Neuronal stem cell (in vitro differentiated cells): ENCODE measurements around the gene PARD3.
"Not testable (repeated sequence)": the region's sequence is repeated elsewhere in the genome, so short reads cannot be mapped to it uniquely, and the experiment has no call there.

ENCODE experiments used
- DNase-seq: peaks from one replicate; pipeline ENCODE4 v3.0.0-alpha.2; 2013; ENCODE audit warnings: low spot score
- H2AFZ ChIP-seq: one replicate; pipeline ENCODE4 v1.6.1; 2013; ENCODE audit warnings: mild to moderate bottlenecking, low read length, inconsistent platforms
- H2AK5ac ChIP-seq: 2 replicates; pipeline ENCODE4 v1.6.1; 2013; ENCODE audit warnings: low read depth, mild to moderate bottlenecking, inconsistent platforms, low read length, moderate library complexity, mixed read lengths
- H2BK120ac ChIP-seq: 2 replicates; pipeline ENCODE4 v1.6.1; 2013; ENCODE audit warnings: low read depth, mild to moderate bottlenecking, inconsistent platforms, low read length, moderate library complexity, mixed read lengths
- H2BK12ac ChIP-seq: one replicate; pipeline ENCODE4 v1.6.1; 2013; ENCODE audit warnings: low read length, inconsistent platforms
- H2BK15ac ChIP-seq: 2 replicates; pipeline ENCODE4 v1.6.1; 2013; ENCODE audit warnings: mild to moderate bottlenecking, low read length, inconsistent platforms, mixed read lengths
- H2BK5ac ChIP-seq: one replicate; pipeline ENCODE4 v1.6.1; 2013; ENCODE audit warnings: inconsistent platforms, mild to moderate bottlenecking, low read length, moderate library complexity
- H3K14ac ChIP-seq: one replicate; pipeline ENCODE4 v1.6.1; 2013; ENCODE audit warnings: low read length, inconsistent platforms
- H3K18ac ChIP-seq: 2 replicates; pipeline ENCODE4 v1.6.1; 2013; ENCODE audit warnings: low read length, inconsistent platforms
- H3K23ac ChIP-seq: 2 replicates; pipeline ENCODE4 v1.6.1; 2013; ENCODE audit warnings: low read depth, mild to moderate bottlenecking, mixed read lengths, low read length, inconsistent platforms; ENCODE audit not compliant: poor library complexity
- H3K27ac ChIP-seq: replicated peaks from 3 replicates; pipeline ENCODE4 v1.5.1; 2013; ENCODE audit warnings: low read length, inconsistent platforms
- H3K27me3 ChIP-seq, 3 experiments: 2 replicates each; pipeline ENCODE4 v1.6.1; 2013; ENCODE audit warnings: low read length in 3 of 3, mild to moderate bottlenecking in 2 of 3, inconsistent platforms in 1 of 3, low read depth in 1 of 3, mixed read lengths in 1 of 3, moderate library complexity in 1 of 3; ENCODE audit not compliant: control insufficient read depth in 3 of 3, insufficient read depth in 3 of 3
- H3K36me3 ChIP-seq, 2 donors: replicated peaks in 1 of 2; 2 replicates each; pipeline ENCODE4 v1.6.1; 2013; ENCODE audit warnings: low read length in 2 of 2; ENCODE audit not compliant: control insufficient read depth in 2 of 2, insufficient read depth in 2 of 2
- H3K4ac ChIP-seq: 2 replicates; pipeline ENCODE4 v1.6.1; 2013; ENCODE audit warnings: inconsistent platforms, mild to moderate bottlenecking, low read length, moderate library complexity
- H3K4me1 ChIP-seq, 2 donors: 1 replicate in 1 of 2; 2 replicates in 1 of 2; pipeline ENCODE4 v1.6.1; 2013; ENCODE audit warnings: low read length in 2 of 2, low read depth in 1 of 2; ENCODE audit not compliant: control insufficient read depth in 2 of 2, insufficient read depth in 1 of 2
- H3K4me2 ChIP-seq: one replicate; pipeline ENCODE4 v1.6.1; 2013; ENCODE audit warnings: mild to moderate bottlenecking, low read length, inconsistent platforms; ENCODE audit not compliant: insufficient read depth, poor library complexity, severe bottlenecking
- H3K4me3 ChIP-seq, 2 donors: 2 replicates each; pipeline ENCODE4 v1.5.1; 2013; ENCODE audit warnings: low read length in 2 of 2, mild to moderate bottlenecking in 2 of 2, inconsistent platforms in 1 of 2, moderate library complexity in 1 of 2
- H3K79me1 ChIP-seq: one replicate; pipeline ENCODE4 v1.6.1; 2013; ENCODE audit warnings: low read depth, mild to moderate bottlenecking, inconsistent platforms, low read length, moderate library complexity
- H3K9ac ChIP-seq: one replicate; pipeline ENCODE4 v1.6.1; 2013; ENCODE audit warnings: mild to moderate bottlenecking, low read depth, low read length, inconsistent platforms; ENCODE audit not compliant: poor library complexity
- H3K9me3 ChIP-seq, 2 donors: replicated peaks in 1 of 2; 2 replicates each; pipeline versions ENCODE3 to v1.6.1; 2013; ENCODE audit warnings: low read length in 2 of 2, mild to moderate bottlenecking in 2 of 2, inconsistent platforms in 1 of 2, low read depth in 1 of 2, mixed read lengths in 1 of 2, moderate library complexity in 1 of 2; ENCODE audit not compliant: control insufficient read depth in 2 of 2, insufficient read depth in 1 of 2
- H4K8ac ChIP-seq: one replicate; pipeline ENCODE4 v1.6.1; 2013; ENCODE audit warnings: low read depth, mild to moderate bottlenecking, inconsistent platforms, low read length, moderate library complexity
- H4K91ac ChIP-seq: one replicate; pipeline ENCODE4 v1.6.1; 2013; ENCODE audit warnings: low read length, low read depth, mild to moderate bottlenecking, inconsistent platforms; ENCODE audit not compliant: poor library complexity
- WGBS, 2 donors: extraction: QIAGEN DNeasy Blood & Tissue Kit; methylation state at CpG; one replicate each; pipeline ENCODE4 v1.1.7; 2013; ENCODE audit warnings: missing lambda C conversion rate in 2 of 2, mixed read lengths in 1 of 2; ENCODE audit not compliant: insufficient read length in 2 of 2, insufficient replicate concordance in 1 of 2; ENCODE audit errors: extremely low coverage in 2 of 2; 5-methylcytosine and 5-hydroxymethylcytosine counted together

The PARD3 gene

DNA sequence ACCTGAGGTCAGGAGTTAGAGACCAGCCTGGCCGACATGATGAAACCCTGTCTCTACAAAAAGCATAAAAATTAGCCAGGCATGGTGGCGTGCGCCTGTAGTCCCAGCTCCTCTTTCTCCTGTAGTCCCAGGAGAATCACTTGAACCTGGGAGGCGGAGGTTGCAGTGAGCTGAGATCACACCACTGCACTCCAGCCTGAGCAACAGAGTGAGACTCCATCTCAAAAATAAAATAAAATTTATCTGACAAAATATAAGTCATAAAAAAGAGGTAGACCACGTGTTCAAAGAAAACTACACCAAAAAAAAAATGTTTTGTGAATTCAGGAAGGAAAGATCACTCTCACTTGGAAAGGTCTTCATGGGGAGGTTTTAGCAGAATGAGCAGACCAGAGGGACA lies 114.3 kb downstream of the PARD3 start:
- not testable (repeated sequence) for H2BK15ac ChIP-seq, H3K36me3 ChIP-seq, H3K14ac ChIP-seq, H3K27me3 ChIP-seq, H3K9me3 ChIP-seq, H3K23ac ChIP-seq, H3K4ac ChIP-seq, H3K9ac ChIP-seq, H2BK12ac ChIP-seq, H2BK5ac ChIP-seq, H3K4me3 ChIP-seq, H3K79me1 ChIP-seq, H4K91ac ChIP-seq, H2BK120ac ChIP-seq, H3K27ac ChIP-seq, H3K4me2 ChIP-seq, DNase-seq, H4K8ac ChIP-seq, H3K18ac ChIP-seq, H2AK5ac ChIP-seq, H2AFZ ChIP-seq
- no CpG with 5 or more reads among the region's 5 CpGs for WGBS, 2 donors
- H3K4me1 ChIP-seq = peaks cover 4 to 24% of the 10 kb centered on the region in 2 donors

DNA sequence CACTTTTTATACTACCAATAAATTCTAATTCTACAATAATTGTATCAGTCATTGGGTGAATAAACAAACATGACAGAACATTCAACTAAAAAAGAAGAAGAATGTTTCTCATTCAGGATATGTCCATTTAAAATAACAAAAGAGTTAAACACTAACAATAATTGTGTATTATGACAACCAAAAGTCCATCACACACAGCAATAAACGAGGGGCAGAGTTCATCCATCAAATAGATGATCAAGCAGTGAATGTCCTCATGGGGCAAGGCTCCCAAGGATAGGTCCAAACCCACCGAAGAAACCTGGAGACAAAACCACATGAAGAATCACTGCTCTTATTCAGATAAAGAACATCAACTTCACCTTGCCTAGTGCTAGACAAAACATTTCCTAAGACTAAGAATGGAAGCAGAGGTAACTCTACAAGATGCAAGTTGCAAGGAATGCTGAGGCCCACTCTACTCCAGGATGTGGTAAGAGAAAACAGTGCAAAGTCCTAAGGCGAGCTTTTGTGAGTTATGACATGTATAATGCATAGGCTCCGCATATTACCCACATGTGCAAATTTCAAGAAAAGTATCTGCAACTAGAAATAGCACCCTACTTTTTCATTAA lies 115.1 kb downstream of the PARD3 start:
- Histone ChIP-seq H2AK5ac (no peak overlapping the region), H3K4me2 (no peak overlapping the region), H3K4me1 (peaks cover 4 to 24% of the 10 kb centered on the region in 2 donors), H3K9me3 (no peaks in the 10 kb centered on the region), H2BK12ac (no peak overlapping the region), H3K18ac (no peak overlapping the region), H3K4me3 (no peak overlapping the region), H2BK15ac (no peak overlapping the region), H3K9ac (no peak overlapping the region), H4K91ac (no peak overlapping the region), H2BK5ac (no peak overlapping the region), H3K14ac (no peak overlapping the region), H3K4ac (no peak overlapping the region), H3K23ac (no peak overlapping the region), H3K27me3 (no peaks in the 10 kb centered on the region), H3K79me1 (peaks cover 6% of the 10 kb centered on the region), H3K27ac (no peak overlapping the region), H4K8ac (no peak overlapping the region), H2BK120ac (no peak overlapping the region), H2AFZ (no peak overlapping the region), H3K36me3 (peaks cover 4 to 7% of the 10 kb centered on the region in 2 donors)
- DNase-seq = no peak
- no CpG with 5 or more reads among the region's 4 CpGs for WGBS, 2 donors

DNA sequence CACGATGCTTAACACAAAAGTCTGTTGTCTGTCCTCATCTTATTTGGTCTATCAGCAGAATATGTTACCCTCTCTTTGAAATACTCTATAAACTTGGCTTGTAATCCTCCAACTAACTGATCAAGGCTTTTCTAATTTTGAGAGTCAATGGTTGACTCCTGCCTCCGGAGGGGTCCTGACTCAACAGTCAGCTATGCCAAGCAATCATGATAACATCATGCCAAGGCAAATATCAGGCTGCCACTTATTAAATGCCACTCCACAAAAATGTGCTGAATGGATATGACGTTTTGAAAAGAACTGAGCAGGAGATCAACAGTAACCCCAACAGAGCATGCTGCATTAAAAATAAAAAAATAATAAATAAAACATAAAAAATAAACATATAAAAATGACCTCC lies 116.1 kb downstream of the PARD3 start:
- H3K14ac ChIP-seq = no peak overlapping the region
- no peak overlapping the region for H3K9ac ChIP-seq
- peaks cover 5 to 7% of the 10 kb centered on the region in 2 donors for H3K36me3 ChIP-seq
- H3K79me1 ChIP-seq = peaks cover 6% of the 10 kb centered on the region
- H3K4ac ChIP-seq = no peak overlapping the region
- H2BK15ac ChIP-seq = no peak overlapping the region
- no peak overlapping the region for H3K23ac ChIP-seq
- H3K4me3 ChIP-seq = no peak overlapping the region
- H3K4me1 ChIP-seq = peaks cover 4 to 22% of the 10 kb centered on the region in 2 donors
- DNase-seq = no peak
- H4K91ac ChIP-seq = no peak overlapping the region
- no peak overlapping the region for H3K18ac ChIP-seq
- WGBS, 2 donors = no CpG with 5 or more reads among the region's 3 CpGs
- H4K8ac ChIP-seq = no peak overlapping the region
- no peak overlapping the region for H2BK120ac ChIP-seq
- no peak overlapping the region for H2AK5ac ChIP-seq
- no peaks in the 10 kb centered on the region for H3K27me3 ChIP-seq
- no peak overlapping the region for H3K27ac ChIP-seq
- H2AFZ ChIP-seq = no peak overlapping the region
- no peak overlapping the region for H2BK12ac ChIP-seq
- H3K9me3 ChIP-seq = no peaks in the 10 kb centered on the region
- H3K4me2 ChIP-seq = no peak overlapping the region
- no peak overlapping the region for H2BK5ac ChIP-seq

DNA sequence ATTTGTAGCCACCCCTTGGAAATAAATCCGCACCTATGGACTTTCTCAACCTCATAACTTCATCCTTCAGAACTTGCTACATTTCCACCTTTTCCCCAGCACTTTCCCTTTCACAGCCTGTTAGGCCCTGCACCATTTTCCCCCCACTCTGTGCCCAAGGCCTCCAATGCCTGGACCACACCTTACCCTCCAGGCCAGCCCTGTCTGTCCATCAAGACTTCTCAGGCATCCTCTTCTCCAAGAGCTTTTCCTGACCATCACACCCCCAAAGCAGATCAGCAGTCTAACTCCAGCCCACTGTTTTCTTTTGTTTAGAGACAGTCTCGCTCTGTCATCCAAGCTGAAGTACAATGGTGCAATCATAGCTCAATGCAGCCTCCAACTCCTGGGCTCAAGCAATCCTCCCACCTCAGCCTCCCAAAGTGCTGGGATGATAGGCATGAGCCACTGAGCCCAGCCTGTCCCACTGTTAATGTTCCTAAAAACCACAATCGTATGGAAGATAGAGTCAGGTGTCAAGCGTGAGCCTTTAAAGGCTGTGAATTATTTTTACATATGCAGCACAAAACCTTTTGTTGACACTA lies 116.8 kb downstream of the PARD3 start:
- no peaks in the 10 kb centered on the region for H3K9me3 ChIP-seq
- H3K4ac ChIP-seq = no peak overlapping the region
- H3K9ac ChIP-seq = no peak overlapping the region
- no peak overlapping the region for H3K23ac ChIP-seq
- no peak overlapping the region for H4K91ac ChIP-seq
- no peak overlapping the region for H3K27ac ChIP-seq
- H3K14ac ChIP-seq = no peak overlapping the region
- no peak overlapping the region for H2AK5ac ChIP-seq
- no CpG with 5 or more reads among the region's 4 CpGs for WGBS, 2 donors
- no peak overlapping the region for H3K18ac ChIP-seq
- no peak overlapping the region for H2AFZ ChIP-seq
- H4K8ac ChIP-seq = no peak overlapping the region
- H3K4me2 ChIP-seq = no peak overlapping the region
- H3K4me3 ChIP-seq = no peak overlapping the region
- H3K36me3 ChIP-seq = peaks cover 5 to 9% of the 10 kb centered on the region in 2 donors
- no peaks in the 10 kb centered on the region for H3K27me3 ChIP-seq
- H2BK15ac ChIP-seq = no peak overlapping the region
- H2BK120ac ChIP-seq = no peak overlapping the region
- no peak overlapping the region for H2BK12ac ChIP-seq
- peaks cover 4 to 22% of the 10 kb centered on the region in 2 donors for H3K4me1 ChIP-seq
- H2BK5ac ChIP-seq = no peak overlapping the region
- no peak for DNase-seq
- H3K79me1 ChIP-seq = peaks cover 6% of the 10 kb centered on the region
